Measurements from ENCODE around the gene AHCTF1.

Gene AHCTF1

DNA sequence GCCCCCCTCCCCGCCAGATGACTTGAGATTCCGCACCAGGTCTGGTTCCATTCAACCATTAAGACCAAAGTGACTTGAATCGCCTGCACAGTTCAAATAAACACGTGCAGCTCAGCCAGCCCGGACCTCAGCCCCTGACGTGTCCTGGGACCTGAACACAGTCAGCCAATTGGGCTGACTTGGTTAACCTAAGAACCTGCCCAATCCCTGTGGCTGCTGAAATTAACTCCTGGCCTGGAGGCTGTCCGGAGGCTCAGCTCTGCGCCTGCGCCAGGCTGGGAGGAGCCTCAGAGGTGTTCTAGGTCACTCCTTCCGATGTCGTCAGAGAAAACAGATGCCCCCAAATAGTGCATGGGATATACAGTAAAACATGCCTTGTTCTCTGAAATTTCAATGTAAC, 134.2 kb downstream of the AHCTF1 start:
- no peak for DNase-seq

DNA sequence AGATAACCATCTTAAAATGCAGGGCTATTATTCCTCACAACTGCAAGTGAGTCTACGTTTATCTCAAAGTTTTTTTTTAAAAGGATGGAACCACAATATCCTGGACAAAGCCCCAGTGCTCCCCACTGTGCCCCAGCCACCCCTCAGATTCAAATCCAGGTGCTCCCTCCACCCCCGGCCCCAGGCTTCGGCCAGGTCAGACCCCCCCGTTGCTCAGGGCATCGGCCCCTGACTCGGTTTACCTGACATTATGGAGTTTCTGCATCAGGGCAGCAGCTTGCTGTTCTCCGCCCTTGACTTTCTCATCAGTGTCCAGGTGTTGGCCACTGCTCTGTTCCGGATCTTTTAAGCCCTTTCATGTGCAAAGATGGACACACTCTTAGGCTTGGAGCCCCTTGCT, 134.6 kb downstream of the AHCTF1 start:
- DNase-seq: no peak

DNA sequence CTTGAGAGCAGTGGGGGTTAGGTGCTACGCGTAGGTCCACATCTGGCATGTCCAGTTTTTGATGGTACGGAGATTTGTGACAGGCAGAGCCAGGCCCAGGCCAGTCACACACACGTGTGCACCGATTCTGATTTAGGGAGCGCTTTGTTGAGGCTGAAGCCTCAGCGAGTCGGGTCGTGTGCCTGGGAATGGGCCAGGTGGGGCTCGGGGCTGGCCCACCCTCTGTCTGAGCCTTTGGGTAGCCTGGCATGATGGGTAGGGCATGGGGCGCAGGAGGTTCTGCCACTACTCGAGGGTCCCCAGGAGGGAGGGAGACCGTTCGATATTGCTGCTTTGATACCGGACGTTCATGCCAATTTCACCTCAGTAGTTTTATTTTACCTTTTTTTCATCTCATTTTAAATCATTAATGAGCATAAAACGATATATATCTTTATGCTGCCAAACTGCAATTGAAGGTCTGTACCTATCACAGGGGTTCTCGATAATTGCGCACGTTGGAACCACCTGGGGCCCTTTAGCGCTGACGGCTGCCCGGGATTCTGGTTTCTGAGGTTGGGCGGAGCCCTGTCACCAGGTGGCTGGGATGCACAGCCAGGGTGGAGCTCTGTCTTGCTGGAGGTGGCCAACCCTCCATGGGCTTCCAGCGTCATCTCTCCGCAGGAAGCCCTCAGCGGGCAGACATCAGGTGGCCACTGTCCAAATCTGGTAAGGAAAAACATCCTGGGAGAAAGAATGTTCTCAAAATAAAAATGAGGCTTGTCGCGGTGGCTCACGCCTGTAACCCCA, 135.6 kb downstream of the AHCTF1 start:
- DNase-seq: peak; percentile 16

DNA sequence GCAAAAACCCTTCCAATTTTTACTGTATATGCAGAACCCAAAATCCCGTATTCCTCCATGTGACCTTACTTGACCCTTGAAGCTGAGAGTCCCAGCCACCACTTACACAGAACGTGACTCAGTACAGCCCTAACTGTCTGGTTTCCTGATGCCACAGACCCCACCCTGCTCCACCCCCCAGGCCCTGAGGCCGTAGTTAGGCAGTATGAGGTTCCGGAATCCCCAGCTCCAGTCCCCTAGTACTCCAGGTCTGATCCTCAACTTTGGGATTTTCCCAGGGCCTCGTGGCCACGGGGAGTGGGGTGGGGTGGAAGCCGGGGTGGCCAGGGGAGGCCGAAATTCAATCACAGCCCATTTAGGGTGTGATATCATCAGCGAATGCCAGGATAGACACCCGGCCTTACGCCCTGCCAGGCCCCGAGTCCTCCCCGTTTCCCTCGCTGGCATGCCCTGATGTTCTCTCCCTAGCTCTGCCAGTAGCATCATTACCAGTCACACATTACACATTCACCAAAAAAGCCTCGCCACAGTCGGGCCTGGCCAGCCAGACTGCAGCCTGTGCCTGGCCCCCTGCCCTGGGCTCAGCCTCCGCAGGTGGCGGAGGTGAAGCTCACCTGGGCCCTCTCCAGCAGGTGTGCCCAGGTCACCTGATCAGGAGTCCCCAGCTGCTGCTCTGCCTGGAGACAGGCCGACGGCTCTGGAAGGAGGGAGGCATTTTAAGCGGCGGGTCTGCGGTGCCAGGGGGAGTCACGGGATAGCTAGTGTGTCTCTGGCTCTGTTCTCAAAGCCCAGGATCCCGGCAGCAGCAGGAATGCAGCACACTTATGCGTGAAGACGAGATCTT, 136.7 kb downstream of the AHCTF1 start:
- peak; percentile 55 for DNase-seq

DNA sequence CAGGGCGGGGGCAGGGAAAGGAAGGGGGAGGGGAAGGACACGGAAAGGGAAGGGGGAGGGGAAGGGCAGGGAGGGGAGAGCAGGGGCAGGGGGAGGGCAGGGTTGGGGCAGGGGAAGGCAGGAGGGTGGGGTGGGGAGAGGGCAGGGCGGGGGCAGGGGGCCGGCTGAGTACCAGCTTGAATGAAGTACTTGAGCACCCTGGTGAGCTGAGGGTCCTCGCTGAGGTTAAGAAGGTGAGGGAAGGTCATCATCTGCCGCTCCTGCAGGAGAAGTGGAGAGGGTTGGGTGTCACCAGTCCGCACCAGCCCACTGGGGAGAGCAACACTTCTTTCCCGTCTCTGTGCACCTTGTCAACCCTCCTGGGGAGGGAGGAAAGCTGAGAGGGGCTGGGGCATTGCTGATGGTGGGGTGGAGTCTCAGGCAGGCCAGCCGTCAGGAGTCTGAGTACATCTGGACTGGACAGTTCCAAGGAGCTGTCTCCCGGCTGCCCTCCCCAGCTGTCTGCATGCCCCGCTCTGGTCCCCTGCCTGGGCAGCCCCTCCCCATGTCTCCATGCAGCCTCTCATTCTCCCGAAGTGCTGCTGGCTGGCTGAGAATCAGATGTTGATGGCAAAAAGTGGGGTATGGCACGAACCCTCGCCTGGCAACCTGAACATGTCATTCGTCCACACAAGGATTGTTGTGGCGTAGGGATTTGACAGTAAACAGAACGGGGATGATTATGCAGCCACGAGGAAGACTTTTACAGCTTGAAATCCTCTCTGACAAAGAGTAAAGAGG, 137.5 kb downstream of the AHCTF1 start:
- no peak for DNase-seq

DNA sequence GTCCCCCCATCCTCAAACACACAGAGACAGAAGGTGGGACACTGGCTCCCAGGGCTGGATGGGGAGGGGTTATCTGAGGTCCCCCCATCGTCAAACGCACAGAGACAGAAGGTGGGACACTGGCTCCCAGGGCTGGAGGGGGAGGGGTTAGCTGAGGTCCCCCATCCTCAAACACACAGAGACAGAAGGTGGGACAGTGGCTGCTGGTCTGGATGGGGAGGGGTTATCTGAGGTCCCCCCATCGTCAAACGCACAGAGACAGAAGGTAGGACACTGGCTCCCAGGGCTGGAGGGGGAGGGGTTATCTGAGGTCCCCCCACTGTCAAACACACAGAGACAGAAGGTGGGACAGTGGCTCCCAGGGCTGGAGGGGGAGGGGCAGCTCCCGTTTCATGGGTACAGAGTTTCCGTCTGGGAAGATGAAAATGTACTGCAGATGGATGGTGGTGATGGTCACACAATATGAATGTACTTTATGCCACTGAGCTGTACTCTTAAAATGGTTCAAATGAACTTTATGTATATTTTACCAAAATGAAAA, 138.3 kb downstream of the AHCTF1 start:
- DNase-seq: no peak

DNA sequence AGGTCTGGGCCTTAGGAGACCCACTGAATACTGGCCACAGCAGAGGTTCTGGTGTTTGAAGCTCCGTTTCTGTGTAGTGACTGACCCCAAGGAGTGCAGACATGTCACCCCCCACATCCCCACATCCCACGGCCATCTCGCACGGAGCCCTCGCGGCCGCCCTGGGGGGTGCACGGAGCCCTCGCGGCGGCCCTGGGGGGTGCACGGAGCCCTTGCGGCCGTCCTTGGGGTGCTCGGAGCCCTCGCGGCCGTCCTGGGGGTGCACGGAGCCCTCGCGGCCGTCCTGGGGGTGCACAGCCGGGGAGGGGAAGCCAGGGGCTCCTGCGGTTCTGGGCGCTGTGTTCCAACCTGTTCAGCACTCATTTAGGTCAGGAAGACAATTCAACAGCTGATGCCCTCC, 139.1 kb downstream of the AHCTF1 start:
- no peak for DNase-seq

DNA sequence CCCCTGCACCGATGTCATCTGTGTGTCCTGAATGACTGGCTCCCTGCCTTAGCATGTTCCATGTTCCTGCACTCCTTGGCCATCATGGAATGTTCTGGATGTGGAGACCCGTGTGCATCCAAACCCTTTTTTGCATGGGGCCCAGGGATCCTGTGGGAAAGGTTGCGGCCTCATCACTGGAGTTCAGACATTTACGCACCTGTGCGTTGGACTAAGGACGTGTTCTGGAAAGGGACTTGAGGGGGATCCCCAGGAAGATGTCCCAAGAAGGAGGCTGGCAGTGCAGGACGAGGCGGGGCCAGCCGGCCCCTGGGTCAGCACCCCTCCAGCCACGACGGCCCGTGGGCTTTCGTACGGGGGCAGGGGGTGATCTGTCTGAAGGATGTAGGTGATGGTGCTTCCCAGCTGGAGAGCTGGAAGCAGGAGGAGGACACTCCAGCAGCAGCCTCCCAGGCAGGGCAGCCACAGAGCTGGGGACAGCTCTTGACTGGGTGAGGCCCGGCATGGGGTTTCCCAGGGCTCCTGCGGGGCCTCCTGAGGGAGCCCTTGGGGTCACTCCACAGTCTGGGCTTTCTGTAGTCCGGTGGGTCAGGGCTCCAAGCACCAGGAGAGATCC, 140.3 kb downstream of the AHCTF1 start:
- DNase-seq: no peak

DNA sequence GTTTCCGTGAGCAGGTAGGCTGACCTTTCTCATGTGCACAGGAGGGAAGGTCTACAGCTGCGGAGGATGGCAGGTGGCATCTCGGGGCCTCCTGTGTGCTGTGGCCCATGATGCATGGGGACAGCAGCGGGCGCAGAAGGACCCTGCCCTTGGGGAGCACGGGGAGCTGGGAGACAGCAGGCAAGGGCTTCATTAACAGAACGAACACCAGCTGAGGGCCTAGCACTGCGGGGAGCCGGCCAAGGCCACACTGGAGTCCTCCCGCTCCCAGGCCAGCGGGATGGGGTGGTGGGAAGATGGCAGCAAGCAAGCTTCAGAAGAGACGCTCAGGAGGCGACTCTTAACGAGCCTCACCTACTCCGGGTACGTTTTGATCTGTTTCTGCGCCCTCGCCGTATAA, 140.9 kb downstream of the AHCTF1 start:
- no peak for DNase-seq

DNA sequence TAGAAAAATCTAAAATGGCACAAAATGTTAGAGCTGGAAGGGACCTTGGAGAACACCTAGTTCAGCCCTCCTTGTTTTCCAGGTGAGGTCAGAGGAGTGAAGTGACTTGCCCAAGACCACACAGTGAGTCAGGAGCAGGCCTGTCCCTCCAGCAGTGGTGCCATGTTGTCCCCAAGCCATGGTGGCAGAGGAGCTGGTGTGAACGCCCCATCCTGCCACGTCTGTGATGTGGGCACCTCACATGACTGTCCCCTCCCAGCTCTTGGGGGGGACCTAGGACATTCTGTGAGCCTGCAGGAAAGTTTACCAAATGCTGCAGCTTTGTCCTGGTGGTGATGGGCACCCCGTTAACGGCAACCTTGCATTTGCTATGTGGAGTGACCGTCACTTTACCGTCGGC, 141.4 kb downstream of the AHCTF1 start:
- DNase-seq: no peak

DNA sequence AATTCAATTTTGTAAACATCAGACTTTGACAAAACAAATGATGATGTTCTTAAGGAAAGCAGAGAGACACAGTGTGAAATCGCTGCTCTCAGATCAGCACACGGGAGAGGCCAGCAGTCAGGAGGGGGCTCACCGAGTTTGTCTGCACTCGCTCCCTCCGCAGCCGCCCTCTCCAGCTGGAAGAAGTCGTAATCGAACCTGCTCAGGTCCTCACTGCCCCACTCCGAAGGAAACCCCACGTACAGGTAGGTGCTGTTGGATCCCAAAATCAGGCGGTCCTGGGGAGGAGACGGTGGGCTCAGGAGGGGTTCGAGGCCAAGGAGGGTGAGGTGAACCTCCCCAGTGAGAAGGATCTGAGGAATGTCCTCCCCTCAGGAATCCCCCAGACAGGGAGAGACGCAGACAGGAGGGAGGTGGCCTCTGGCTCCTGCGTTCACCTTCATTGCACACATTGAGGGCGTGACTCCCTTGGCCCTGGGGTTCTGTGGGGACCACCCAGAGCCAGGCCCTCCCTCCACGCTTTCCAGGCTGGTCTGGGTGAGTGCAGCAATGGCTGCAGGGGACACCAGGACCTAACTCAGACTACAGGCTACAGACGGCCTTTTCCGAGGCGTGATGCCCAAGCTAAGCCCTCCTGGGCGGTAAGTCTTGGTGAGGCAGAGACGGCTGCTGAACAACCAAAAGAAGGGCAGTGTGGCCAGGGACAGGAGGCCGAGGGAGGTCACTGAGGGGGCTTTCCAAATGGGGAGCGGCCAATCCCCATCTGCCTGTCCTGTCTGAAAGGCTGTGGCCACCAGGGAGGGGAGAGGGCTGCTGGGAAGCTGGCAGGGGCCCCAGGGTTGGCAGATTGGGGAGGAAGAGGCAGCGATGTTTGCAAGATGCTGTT, 142.1 kb downstream of the AHCTF1 start:
- no peak for DNase-seq

Data from NCI-H2029 treated with DMSO at 0.1 percent for 48 hours (cell line).